GM19438 (cell line): Measurements from ENCODE around the gene LCOR.

Experiments
- ATAC-seq: cut with Tn5 transposase; IDR thresholded peaks from one replicate; pipeline ENCODE4 v1.9.1; 2021; ENCODE audit warnings: low read depth; ENCODE audit not compliant: unreplicated experiment

Gene LCOR

DNA sequence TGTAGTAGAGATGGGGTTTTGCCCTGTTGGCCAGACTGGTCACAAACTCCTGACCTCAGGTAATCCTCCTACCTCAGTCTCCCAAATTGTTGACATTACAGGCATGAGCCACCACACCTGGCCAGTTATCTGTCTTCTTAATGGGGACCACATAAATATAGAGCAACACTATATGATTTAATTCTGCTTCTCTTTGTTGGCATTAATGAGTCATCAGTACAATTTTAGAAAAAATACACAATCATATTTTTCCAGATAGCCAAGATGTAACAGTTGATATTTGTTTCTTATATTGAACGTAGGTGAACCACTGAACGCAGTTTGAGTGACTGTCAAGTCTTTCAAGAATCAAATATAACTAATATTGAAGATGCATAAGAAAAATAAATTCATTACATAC lies 48.5 kb downstream of the LCOR start:
- no peak for ATAC-seq

DNA sequence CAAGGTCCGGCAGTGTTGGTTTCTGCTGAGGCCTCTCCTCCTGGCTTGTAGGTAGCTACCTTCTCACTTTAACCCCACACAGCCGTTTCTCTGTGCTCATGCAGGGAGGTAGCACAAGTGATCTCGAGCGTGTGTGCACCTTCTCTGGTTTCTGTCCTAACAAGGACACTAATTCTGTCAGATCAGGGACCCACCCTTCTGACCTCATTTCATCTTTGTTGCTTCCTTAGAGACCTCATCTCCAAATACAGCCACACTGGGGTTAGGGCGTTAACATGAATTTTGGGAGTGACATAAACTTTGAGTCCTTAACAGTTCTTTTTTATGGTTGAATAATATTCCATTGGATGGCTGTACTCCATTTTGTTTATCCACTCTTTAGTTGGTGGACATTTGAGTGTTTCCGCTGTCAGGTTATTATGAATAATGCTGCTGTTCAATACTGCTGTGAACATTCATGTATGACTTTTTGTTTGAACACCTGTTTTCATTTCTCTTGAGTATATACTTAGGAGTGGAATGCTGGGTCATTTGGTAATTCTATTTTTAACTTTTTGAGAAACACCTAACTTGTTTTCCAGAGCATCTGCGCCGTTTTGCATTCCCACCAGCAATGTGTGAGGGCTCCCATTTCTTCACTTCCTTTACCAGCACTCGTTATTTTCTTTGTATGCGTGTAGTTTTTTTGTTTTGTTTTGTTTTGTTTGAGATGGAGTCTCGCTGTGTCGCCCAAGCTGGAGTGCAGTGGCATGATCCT lies 57.5 kb downstream of the LCOR start:
- no peak for ATAC-seq

DNA sequence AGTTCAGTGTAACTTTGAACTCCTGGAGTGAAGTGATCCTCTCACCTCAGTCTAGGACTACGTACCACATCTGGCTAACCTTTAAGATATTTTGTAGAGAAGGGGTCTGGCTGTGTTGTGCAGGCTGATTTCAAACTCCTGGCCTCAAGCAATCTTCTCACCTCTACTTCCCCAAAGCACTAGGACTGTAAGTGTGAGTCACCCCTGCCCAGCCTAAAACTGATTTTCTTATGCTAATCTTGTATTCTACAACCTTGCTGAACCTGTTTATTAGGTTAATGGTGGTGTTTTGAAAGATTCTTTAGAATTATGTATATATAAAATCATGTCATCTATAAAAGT lies 58.0 kb downstream of the LCOR start:
- no peak for ATAC-seq

DNA sequence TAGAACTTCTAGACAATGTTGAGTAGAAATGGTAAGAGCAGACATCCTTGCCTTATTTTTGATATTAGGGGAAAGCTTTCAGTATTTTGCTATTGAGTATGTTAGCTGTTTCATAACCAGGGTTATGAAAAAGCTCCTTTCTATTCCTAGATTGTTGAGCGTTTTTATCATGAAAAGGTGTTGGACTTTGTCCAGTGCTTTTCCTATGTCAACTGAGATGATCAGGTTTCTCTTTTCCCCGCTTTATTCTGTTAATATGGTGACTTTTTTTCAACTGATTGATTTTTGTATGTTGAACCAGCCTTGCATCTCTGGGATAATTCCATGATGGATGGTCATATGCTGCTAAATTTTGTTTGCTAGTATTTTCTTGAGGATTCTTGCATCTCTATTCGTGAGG lies 58.5 kb downstream of the LCOR start:
- ATAC-seq, result no peak

DNA sequence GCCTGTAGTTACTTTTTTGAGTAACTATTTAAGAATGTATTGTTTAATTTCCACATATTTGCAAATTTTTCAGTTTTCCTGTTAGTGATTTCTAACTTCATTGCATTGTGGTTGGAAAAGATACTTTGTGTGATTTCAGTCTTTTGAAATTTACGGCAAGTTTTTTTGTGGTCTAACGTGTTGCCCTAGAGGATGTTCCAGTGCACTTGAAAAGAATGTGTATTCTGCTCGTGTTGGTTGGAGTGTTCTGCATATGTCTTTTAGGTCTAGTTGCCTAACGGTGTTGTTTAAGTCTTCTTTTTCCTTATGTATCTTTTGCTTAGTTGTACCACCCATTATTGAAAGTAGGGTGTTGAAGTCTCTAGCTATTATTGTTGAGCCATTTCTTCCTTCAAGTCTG lies 59.7 kb downstream of the LCOR start:
- ATAC-seq, result no peak

DNA sequence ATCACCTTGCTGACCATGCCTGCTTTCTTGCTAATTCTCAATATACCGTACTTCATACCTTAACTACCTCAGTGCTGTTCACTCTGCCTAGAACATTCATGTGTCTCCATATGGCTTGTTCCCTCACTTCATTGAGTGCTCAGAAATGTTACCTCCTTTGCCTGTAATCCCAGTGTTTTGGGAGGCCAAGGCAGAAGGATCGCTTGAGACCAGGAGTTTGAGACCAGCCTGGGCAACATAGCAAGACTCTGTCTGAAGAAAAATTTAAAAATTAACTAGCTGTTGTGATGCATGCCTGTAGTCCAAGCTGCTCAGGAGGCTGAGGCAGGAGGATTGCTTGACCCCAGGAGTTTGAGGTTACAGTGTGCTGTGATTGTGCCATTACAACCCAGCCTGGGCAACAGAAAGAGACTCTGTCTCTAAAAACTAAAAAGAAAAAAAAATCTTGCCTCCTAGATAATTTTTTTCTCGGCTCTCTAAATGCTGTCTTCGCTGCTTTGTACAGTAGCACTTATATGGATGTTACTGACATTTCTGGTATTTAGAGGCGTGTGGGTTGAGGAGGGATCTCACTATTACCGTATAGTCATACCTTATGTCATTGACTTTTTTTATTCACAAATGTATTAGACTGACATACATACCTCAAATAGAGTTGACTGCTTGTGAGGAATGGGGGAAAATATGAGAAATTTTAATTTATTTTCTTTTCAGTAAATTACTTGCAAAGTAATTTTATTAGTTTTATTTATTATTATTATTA lies 63.7 kb downstream of the LCOR start:
- ATAC-seq, result no peak

DNA sequence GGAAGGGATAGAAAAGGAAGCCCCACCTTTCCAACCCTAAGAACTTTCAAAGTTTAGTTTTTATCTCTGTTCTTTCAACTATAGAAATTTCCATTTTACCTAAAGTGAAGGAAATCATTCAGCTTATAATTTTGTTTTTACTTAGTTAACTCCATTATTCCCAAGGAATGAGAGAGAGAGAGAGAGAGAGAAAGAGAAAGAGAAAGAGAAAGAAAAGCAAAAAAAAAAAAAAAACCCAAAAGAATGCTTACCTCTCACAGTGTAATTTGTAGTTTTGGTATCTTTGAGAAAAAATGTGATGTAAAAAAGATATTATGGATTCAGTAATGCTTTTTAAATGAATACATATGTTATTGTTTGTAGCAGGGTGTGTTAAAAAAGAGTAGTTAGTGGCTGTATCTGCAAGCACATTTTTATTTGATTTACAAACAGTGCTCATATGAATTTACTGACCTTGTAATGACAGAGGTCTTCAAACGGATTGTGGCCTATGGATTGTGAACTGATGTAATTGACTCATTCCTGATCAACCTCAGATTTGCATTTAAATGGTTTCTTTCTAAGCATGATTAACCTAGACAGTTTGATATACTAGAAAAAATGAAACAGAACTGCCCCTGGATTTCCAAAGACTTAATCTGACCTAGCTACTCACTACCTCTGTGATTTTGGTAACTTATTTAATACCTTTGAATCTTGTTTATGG lies 64.9 kb downstream of the LCOR start:
- ATAC-seq, result no peak

DNA sequence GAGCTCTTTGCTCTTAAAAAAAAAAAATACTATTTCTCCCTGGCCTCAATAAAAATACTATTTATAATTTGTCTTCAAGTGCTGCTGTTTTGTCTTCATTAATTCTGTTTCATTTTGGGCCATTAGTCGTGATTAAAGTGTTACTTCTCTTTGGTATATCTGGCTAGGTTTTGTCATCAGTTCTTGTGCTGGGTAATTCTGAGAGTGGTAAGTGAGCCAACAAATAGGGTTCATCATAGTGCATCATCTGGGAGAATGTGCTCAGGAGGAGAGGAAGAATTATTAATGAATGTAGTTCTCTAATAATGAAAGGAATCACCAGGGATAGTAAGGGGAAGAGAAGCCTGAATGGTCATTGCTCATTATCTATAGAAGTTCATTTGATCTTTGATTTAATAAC lies 70.0 kb downstream of the LCOR start:
- ATAC-seq, result no peak

DNA sequence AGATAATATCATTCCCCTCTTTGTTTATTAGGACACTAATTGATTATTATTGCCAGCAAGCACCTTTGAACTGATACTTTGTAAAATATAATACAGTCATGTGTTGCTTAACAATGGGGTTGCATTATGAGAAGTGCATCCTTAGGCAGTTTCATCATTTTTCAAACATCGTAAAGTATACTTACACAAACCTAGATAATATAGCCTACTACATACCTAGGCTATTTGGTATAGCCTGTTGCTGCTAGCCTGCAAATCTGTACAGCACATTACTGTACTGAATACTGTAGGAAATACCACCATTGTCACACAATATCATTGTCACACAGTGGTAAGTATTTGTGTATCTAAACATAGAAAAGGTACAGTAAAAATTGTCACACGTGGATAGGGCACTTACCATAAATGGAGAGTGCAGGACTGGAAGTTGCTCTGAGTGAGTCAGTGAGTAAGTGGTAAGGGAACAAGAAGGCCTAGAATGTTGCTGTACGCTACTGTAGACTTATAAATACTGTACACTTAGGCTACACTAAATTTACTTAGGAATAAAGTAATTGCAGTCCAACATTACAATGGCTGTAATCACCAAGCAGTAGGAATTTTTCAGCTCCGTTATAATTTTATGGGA lies 70.7 kb downstream of the LCOR start:
- no peak for ATAC-seq

DNA sequence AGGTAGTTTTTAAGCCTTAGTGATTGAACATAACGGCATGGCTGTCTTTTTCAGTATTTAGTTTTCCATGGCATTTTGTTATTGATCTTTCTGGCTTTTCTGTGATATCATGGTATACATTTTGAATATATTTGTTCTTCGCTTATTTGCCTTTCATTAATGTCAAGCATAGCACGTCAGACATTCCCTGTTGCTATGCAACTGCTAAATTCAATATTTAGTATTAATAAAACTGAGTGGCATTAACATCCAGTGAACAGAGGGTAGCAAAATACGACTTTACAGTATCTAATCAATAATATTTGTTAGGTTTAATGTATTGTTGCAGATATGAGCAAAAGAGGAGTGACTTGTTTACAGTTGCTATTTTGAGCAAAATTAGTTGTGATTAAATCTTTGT lies 72.5 kb downstream of the LCOR start:
- no peak for ATAC-seq

DNA sequence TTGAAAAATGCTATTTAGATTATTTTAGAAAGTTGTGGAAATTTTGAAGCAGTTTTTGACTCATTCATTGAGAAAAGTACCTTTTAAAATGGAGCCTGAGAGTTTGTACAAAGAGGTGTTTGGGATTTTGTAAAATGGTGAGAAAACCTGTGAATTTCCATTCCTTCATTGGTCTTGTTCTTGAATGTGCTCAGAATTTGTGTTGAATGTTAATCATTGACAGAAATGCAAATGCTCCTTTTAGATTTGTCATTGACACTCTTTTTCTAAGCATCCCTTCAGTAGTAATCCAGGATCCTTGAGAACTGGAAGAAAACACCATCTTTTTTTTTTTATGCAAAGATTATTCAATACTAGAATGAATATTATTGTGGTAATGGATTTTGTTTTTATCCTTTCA lies 74.8 kb downstream of the LCOR start:
- ATAC-seq, result no peak

DNA sequence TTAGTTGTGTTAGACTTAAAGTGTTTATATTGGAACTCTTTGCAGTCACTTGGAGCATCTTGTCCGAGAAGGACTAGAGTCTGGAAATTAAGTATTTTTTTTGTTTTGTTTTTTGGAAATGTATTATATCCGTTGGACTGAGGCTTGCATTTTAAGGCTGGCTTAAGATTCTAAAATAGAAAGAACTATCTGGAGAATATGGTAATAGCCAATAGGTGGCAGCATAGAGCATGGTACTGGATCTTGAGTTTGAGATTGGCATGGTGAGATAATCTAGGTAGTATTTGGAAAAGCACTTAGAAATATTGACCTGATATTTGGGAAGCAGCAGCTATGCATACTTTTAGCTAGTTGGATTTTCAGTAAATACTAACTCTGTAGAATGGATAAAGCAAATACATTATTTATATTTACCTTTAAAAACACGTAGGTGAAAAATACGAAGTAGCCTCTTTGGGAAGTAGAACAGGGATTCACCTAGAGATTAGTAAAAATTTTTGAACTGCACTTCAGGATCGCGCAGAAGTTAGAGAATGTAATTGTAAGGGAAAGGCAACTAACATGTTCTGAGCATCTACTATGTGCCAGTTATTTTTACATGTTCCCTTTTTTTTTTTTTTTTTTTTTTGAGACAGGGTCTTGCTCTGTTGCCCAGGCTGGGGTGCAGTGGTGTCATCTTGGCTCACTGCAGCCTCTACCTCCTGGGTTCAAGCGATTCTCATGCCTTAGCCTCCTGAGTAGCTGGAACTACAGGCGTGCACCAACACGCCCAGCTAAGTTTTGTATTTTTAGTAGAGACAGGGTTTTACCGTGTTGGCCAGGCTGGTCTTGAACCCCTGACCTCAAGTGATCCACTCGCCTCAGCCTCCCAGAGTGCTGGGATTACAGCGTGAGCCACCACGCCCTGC lies 78.6 kb downstream of the LCOR start:
- ATAC-seq, result no peak

DNA sequence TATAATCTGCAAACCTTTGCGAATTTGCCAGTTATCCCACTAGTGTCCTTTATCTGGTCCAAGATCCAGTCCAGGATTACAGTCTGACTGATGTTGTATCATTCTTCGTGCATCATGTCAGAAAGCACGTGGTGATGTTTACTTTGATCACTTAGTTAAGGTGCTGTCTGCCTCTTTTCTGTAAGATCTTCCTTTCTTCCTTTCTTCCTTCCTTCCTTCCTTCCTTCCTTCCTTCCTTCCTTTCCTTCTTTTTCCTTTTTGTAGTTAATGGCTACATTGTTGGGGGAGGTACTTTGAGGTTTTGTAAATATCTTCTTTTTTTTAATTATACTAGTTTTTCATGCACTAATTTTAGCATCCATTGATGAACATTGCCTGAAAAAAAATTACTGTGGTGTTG lies 80.3 kb downstream of the LCOR start:
- no peak for ATAC-seq

DNA sequence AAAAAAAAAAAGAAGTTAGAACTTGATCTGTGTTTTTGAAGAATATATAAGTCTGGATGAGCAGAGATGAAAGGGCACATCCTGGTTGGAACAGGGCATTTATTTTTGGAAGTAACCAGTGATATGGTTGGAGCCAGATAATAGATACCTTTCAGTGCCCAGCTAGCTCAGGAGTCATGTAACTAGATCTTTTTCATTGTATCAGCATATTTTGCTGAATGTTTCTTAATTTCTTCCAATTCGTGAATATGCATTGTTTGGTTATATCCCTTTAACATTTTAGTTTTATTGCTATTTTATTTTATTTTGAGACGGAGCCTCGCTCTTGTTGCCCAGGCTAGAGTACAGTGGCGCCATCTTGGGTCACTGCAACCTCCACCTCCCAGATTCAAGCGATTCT lies 81.8 kb downstream of the LCOR start:
- ATAC-seq, result no peak

DNA sequence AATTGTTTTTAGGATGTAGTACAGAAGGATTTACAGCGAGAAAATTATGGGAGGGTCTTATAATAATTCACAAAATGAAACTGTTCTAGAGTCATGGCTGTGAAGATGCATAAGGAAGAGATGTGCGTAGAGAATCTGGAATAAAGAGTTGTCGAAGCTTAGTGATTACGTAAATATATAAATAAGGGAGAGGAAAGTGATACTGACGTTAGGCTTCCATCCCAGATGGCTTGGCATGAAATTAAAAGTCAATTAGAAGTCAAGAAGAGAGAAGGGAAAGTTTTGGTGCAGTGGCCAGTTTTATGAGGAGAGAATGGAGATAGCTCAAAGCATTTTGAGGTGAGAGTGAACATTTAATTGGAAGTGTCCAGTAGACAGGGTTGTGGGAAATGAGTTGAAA lies 85.5 kb downstream of the LCOR start:
- ATAC-seq, result no peak

DNA sequence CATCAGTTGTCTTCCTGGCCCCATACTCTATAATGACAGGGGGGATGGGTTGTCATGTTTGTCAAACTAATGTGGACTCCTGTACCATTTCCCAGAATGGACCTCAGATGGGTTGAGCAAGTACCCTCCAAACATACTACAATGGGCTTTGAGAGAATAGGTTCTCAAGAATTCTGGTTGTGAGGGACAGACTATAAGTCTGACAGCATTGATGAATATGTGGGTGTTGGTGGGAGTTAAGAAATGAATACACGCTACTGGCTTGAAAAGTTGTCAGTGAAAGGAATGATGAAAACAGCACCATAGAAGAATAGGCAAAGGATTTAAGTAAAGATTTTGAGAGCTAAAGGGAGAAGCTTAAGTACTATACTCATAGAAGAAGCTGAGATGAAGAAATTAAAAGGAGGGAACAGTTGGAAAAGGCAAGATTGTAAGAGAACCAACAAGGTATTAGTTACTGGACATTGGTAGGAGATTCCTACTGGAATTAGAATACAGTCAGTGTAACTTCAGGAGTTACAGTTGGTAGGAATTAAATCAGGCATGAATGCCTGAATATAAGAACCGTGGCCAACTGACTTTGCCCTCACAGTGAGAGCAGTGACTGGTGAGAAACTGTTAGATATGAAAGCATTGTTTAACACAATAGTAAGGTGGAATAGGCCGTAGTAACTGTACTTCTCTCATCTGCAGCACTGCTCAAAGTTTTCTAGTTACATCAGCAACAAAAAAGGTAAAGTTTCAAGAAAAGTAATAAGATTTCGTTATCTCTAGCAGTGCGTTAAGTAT lies 86.3 kb downstream of the LCOR start:
- no peak for ATAC-seq

DNA sequence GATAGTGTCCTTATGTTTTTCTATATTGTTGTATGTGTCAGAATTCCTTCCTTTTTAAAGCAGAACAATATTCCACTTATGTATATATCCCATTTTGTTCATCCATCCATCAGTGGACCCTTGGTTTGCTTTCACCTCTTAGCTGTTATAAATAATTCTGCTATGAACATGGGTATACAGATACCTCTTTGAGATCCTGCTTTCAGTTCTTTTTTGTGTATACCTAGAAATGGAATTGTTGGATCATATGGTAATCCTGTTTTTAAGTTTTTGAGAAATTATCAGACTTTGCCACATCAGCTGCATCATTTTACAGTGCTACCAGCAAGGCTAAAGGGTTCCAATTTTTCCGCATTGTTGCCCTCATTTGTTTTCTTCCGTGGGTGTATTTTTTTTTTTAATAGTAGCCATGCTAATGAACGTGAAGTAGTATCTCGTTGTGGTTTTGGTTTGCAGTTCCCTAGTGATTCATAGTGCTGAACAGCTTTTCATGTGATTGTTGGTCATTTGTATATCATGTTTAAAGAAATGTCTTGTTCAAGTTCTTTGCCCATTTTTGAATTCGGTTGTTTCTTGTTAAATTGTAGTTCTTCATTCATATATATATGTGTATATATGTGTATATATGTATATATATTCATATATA lies 87.8 kb downstream of the LCOR start:
- ATAC-seq, result no peak

DNA sequence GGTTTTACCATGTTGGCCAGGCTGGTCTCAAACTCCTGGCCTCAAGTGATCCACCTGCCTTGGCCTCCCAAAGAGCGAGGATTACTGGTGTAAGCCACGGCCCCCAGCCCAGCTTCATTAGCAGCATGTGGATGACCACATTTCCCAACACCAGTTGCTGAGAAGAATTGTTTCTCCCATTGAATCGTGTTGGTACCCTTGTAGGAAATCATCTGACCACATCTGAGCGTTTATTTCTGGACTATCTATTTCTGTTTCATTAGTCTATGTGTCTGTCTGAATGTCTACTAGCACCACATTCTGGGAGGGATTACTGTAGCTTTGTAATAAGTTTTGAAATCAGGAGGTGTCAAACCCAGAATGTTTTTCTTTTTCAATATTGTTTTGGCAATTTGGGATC lies 89.6 kb downstream of the LCOR start:
- ATAC-seq, result no peak
